Spleen (tissue), 7 donors: Measurements from ENCODE around the gene ZDHHC17.

Source experiments
- CTCF ChIP-seq, 11 experiments: fragments of 200-600 bp in 7 of 11; fragments of 450-650 bp in 4 of 11; sonication (generic) in 4 of 11; IDR thresholded peaks in 8 of 11; conservative IDR thresholded peaks in 3 of 11; 1 replicate in 7 of 11; 2 replicates in 4 of 11; pipeline versions ENCODE4 v1.4.0 to v1.8.0; 2016 to 2021; ENCODE audit warnings: antibody characterized with exemption in 11 of 11, inconsistent platforms in 4 of 11, mild to moderate bottlenecking in 1 of 11
- POLR2A ChIP-seq, 3 donors: fragments of 450-650 bp; IDR thresholded peaks; one replicate each; pipeline ENCODE4 v1.5.1; 2017; ENCODE audit warnings: antibody characterized with exemption in 3 of 3, mild to moderate bottlenecking in 1 of 3
- donor health status: DM: no; HTN: no; CAD: no; lungs with moderate emphysema.
- donor health status: DM: no; HTN: no; CAD: no.
- donor health status: DM: no; HTN: no; CAD: no.

GRCh38 chr12:76859611-76860010 is 95.7 kb downstream of the ZDHHC17 start:
- no peak for TF ChIP-seq CTCF (IDR thresholded peaks at IDR 0.05 in 8 of 11, conservative IDR thresholded peaks at IDR 0.05 in 3 of 11)
- TF ChIP-seq POLR2A (IDR thresholded peaks at IDR 0.05) = no peak
